AG08396 (cell line): ENCODE data around the gene DAO.
"Not testable (repeated sequence)": the region's sequence is repeated elsewhere in the genome, so short reads cannot be mapped to it uniquely, and the experiment has no call there.

Experiments
- DNase-seq: peaks from one replicate; pipeline ENCODE4 v3.0.0; 2012; ENCODE audit warnings: low spot score, mixed read lengths

DAO gene

GRCh38 chr12:108879615-108880254 lies at the start of gene DAO:
TSS of gene DAO (plus strand) at chr12:108880092. CDS start at chr12:108885007, 4,915 bp downstream.
- DNase-seq, result no peak

- DNase-seq, result no peak
Measured at GRCh38 chr12:108831309-108831991, 48.4 kb upstream of the DAO start.

GRCh38 chr12:108832208-108832607 lies 47.7 kb upstream of the DAO start:
- no peak for DNase-seq

GRCh38 chr12:108832730-108833354 lies 47.0 kb upstream of the DAO start:
- DNase-seq, result peak; percentile 61

- peak; percentile 74 for DNase-seq
Measured at GRCh38 chr12:108833355-108833733, 46.5 kb upstream of the DAO start.

GRCh38 chr12:108833757-108834472 lies 46.0 kb upstream of the DAO start:
- peak; percentile 51 for DNase-seq

GRCh38 chr12:108835860-108836634 lies 43.8 kb upstream of the DAO start:
- DNase-seq, result no peak

- DNase-seq, result no peak
Measured at GRCh38 chr12:108837239-108837638, 42.7 kb upstream of the DAO start.

- DNase-seq, result no peak
Measured at GRCh38 chr12:108837680-108838079, 42.2 kb upstream of the DAO start.

- DNase-seq, result peak; percentile 92
Measured at GRCh38 chr12:108838194-108839017, 41.5 kb upstream of the DAO start.

- no peak for DNase-seq
Measured at GRCh38 chr12:108839018-108839889, 40.6 kb upstream of the DAO start.

GRCh38 chr12:108839890-108840230 lies 40.0 kb upstream of the DAO start:
- no peak for DNase-seq

- DNase-seq, result no peak
Measured at GRCh38 chr12:108840605-108841332, 39.1 kb upstream of the DAO start.

- DNase-seq, result not testable (repeated sequence)
Measured at GRCh38 chr12:108841825-108842224, 38.1 kb upstream of the DAO start.

- no peak for DNase-seq
Measured at GRCh38 chr12:108842361-108842760, 37.5 kb upstream of the DAO start.

GRCh38 chr12:108843187-108843586 lies 36.7 kb upstream of the DAO start:
- no peak for DNase-seq

- no peak for DNase-seq
Measured at GRCh38 chr12:108845696-108846095, 34.2 kb upstream of the DAO start.

- no peak for DNase-seq
Measured at GRCh38 chr12:108846290-108846701, 33.6 kb upstream of the DAO start.

- no peak for DNase-seq
Measured at GRCh38 chr12:108847705-108848104, 32.2 kb upstream of the DAO start.
